ENCODE results near the gene PARP3.

PARP3 gene

GRCh38 chr3:51949121-51949520 is 7.0 kb downstream of the PARP3 start:
- no peak for DNase-seq

DNA sequence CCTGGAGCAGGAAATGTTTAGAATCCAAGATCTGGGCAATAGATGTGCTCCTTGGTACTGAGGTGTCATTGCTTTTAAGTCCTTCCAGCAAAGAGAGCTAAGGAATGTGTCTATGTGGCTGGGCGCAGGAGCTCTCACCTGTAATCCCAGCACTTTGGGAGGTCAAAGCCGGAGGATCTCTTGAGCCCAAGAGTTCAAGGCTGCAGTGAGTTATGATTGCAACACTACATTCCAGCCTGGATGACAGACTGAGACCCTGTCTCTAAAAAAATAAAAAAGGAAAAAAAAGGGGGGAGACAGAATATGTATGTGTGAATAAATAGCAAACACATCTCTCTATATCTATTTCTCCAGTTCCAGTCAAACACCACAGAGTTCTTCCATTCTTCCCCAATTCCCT is 8.7 kb downstream of the PARP3 start:
- DNase-seq: no peak

DNA sequence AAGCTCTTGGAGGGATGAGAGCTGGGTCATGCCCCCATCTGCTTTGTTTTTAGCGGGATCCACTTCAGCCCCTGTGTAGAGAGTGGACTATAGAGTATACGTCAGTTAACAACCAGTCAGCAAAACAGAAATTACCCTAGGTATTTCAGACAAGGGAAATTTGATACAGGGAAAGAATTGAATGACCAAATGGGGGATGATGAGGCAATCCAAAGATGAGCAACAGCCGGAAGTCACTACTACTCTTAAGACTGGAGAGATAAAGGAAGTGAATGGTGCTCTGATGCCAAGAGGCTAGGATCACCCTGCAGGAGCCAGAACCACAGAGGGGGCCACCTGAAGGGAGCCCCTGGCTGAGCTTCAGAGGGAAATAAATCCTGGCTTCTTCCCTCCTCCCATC is 11.3 kb downstream of the PARP3 start:
- DNase-seq: peak; percentile 35 to 53

GRCh38 chr3:51954105-51954504 is 11.9 kb downstream of the PARP3 start:
- no peak for DNase-seq

- DNase-seq: no peak
Measured at GRCh38 chr3:51954713-51955112, 12.6 kb downstream of the PARP3 start.

DNA sequence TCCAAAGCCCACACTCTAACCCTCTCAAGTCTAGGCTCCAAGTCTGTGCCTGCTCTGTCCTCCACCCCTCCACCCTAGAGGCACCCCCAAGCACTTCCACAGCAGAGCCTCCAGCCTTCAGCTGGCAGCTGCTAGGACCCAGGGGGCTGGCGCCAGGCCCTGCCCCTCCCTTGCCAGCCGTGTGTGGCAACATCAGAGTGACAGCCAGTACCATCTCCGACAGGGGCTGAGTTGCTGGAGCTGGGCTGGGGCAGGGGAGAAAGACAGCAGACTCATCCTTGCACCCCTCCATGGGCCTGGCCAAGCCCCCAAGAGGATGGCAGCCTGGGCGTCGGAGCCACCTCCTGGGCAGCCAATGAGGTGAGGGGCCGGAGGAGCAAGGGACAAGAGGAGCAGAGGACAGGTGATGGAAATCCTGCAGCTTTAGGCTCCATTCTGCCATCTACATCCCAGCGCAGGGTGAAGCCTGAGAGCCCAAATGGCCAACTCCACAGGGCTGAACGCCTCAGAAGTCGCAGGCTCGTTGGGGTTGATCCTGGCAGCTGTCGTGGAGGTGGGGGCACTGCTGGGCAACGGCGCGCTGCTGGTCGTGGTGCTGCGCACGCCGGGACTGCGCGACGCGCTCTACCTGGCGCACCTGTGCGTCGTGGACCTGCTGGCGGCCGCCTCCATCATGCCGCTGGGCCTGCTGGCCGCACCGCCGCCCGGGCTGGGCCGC is 13.2 kb downstream of the PARP3 start, which contains the start of gene GPR62:
Gene GPR62, plus strand, starts transcription at position 207 of the 718 bp plus-strand sequence. Its CDS starts 272 bp downstream, at position 479.
- no peak for DNase-seq

GRCh38 chr3:51955893-51956770 is 14.0 kb downstream of the PARP3 start:
- DNase-seq: peak; percentile 12 to 35

- no peak for DNase-seq
Measured at GRCh38 chr3:51957520-51958205, 15.5 kb downstream of the PARP3 start.

DNA sequence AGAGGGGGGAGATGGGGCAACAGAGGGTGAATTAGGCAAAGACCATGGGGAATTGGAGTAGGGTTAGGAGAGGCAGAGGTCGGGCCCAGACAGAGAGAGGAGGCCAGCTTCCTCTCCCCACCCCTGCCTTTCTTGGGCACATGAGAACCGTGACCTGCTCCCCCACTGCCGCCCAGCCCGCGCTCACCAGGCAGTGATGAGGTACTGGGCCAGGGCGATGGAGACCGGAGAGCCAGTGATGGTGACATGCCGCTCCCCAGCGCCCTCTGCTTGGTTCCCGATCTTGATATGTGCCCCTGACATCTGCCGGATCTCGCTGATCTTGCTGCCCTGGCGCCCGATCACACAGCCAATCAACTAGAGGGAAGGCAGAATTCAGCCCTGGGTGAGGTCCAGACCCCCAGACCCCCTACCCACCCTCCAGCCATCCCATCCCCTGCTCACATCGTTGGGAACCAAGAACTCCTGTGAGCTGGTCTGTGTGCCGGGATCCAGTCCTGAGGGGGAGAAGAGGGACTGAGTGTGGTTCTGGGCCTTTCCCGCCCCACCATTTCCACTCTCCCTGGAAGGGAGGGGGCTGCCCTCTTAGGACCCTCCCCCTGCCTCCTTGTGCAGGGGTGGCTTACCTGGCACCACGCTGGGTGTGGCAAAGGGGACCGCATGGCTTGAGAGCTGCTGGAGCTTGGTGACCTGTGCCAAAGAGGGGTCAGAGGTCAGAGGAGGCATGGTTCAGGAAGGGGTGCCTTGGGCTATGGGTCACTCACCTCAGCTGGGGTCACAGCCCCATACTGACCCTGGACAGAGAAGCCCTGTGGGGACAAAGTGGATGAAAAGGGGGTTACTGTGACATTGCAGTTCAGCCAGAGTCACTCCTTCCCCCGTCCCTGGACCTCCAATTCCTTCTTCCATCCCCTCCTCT is 16.7 kb downstream of the PARP3 start:
- no peak for DNase-seq

GRCh38 chr3:51959651-51960050 is 17.5 kb downstream of the PARP3 start:
- no peak for DNase-seq

DNA sequence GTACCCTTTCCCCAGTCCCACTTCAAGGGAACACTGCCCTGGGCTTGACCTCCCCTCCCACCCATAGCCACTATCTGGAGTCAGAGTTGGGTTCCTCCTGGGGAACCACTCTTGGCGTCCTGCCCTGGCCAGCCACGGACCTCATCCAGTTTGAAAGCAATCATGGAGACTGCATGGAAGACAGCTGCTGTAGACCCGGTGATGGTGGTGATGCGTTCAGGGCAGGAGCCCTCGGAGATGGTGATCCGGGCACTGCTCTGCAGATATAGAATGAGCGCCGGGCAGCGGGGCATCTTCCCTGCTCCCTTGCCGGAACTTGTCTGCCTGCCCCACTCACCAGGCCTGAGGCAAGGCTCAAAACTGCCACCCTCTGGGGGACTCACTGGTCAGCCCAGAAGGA is 18.2 kb downstream of the PARP3 start:
- no peak for DNase-seq

DNA sequence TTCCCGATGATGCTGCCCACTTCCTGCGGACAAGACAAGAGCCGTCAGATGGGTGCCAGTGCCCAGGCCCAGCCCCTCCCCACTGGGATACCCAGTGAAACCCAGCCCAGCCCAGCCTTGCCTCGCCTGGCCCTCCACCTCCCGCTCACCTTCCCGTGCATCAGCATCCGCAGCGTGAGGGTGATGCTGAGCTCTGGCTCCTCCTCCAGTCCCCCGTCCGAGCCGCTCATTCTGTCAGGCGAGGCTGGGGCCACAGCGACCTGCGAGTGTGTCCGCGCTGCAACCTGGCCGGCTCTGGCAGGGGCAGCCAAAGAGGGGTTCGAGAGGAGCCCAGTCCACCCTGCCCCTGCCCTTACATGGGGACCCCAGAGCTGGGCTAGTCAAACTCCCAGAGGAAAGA is 18.8 kb downstream of the PARP3 start:
- DNase-seq: no peak

GRCh38 chr3:51961602-51962569 is 19.7 kb downstream of the PARP3 start:
- peak; percentile 91 to 95 for DNase-seq

GRCh38 chr3:51962854-51963530 is 20.8 kb downstream of the PARP3 start:
- peak; percentile 52 to 74 for DNase-seq

DNA sequence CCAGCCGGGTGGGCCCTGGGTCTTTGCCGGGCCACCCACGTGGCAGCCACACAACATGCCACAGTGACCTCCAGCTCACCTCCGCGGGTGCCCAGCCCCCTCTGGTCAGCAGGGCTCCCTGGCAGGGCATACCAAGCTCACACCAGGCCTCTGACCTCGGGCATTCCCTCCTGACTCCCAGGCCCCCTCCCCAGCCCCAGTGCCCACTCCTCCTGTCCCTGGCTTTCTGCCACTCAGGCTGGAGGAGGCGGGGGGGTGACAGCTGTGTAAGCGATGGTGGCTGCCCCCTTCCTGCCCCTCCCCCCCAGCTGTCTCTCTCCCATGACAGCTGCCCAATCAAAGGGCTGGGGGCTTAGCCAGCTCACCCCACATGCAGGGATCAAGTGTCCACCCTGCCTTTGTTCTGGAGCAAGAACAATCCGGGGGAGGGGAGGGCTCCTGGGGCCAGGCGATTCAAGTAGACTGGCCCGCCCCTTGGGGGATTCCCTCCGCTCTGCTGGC is 21.8 kb downstream of the PARP3 start:
- DNase-seq: peak; percentile 97 to 98

DNA sequence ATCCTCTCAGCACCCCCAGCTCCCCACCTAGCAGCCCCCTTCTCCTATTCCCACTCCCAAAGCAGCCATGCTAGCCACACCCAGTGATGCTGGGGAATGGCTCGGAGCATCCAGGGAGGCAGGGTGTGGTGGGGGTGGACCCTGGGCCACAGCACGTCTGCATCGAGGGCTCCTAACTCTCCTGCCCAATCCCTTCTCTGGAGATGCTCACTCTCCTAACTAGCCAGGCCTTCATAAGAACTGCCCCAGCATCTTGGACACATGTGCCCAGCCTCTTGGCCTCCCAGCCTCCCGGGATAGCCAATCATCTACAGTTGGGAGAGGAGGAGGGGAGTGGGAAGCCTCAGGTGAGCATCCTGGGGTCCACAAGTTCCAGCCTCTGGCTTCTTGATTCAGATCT is 22.4 kb downstream of the PARP3 start:
- peak in 1 of 2 experiments; percentile 81 for DNase-seq

DNA sequence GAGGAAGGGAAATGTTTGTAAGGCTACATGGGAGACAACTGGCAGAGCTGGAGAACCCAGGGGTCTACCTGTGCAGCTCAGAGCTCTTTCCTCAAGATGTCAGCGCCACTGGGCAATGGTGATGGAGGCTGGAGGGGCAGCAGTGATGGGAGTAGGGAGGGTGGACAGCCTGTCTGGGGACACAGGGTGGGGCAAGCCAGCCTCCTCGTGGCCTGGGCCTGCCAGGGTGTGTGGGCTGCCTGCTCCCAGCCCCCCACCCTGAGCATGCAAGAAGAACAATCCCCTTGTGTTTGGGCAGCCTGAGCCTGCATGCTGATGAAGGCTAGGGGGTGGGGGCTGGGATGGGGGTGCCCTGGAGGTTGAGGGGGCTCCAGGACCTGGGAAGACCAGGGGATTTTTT is 23.9 kb downstream of the PARP3 start:
- DNase-seq: peak in 1 of 2 experiments; percentile 28

DNA sequence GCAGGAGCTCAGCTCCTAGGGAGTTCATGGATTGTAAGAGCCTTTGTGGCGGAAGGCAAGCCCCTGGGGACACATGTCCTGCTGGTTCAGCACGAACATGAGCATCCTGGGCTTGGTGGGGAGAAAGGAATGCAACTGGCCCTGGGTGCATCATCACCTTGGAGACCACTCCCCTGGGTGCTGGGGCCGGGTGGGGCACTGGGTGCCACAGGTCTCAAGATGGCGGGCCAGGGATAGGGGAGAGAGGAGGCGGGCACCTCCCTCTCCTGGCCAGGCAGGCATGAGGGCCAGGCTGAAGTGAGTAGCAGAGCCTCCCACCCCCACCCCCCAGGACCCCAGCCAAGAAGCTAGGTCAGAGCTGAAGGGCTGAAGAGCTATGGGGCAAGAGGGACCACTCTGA is 24.3 kb downstream of the PARP3 start:
- peak; percentile 33 to 45 for DNase-seq

DNA sequence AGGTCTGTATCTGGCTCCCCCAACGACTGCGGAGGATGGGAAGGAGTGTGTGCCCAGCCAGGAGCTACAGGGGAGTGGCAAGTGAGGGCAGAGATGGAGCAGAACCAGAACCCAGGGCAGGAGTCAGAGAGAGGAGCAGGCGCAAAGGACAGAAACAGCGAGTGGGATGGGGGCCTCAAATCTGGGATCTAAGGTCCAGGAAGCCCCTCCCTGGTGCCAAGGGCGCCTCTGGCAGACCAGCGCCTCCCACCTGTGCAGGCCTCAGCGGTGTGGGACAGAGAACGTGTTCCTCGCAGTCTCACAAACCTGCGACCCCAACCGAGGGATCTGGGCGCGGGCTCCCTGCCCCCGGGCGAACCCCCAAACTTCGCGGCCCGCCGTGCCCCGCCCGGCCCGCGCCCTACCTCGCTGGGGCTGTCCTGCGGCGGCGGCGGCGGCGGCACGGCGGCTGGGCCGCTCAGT is 24.8 kb downstream of the PARP3 start:
- peak in 1 of 2 experiments; percentile 46 for DNase-seq

All from NCI-H524 (cell line).